IMR-90 (cell line): ENCODE measurements around the gene ERP27. TPM values are rescaled to one million over a fixed set of nuclear protein-coding genes. Genes with fewer than 3 reads are reported as not detected.

Experiments
- ATAC-seq: fragments of 200-7000 bp; cut with Tn5 transposase; 2 replicates; pipeline ENCODE4 v1.9.1; 2020; ENCODE audit warnings: low read depth, mild to moderate bottlenecking, moderate library complexity
- BruUV-seq: library from RNA; stranded (reverse); fragments of 400-500 nt; replicated peaks from 2 replicates; lab custom pipeline; 2021; lab: Mats Ljungman, UMichigan
- CTCF ChIA-PET: fragments of 300-600 bp; formaldehyde crosslinking; extraction: SDS; loops from one replicate; lab custom pipeline; 2021; ENCODE audit warnings: antibody characterized with exemption; lab: Yijun Ruan, JAX
- POLR2A ChIA-PET: fragments of 300-600 bp; sonication (Branson Sonifier 250); formaldehyde crosslinking; loops from one replicate; lab custom pipeline; 2022; ENCODE audit warnings: antibody characterized with exemption; ENCODE audit not compliant: unreplicated experiment; lab: Charles Lee
- DNase-seq: peaks from one replicate; pipeline ENCODE4 v3.0.0; 2013
- H2AFZ ChIP-seq: replicated peaks from 2 replicates; pipeline ENCODE3; 2013; ENCODE audit warnings: low read length, mild to moderate bottlenecking; ENCODE audit not compliant: poor library complexity
- H2AK5ac ChIP-seq: 2 replicates; pipeline ENCODE4 v1.6.1; 2013; ENCODE audit warnings: low read depth, low read length, inconsistent platforms
- H2AK9ac ChIP-seq: replicated peaks from 2 replicates; pipeline ENCODE3; 2013; ENCODE audit warnings: mild to moderate bottlenecking, low read depth, low read length, moderate library complexity; ENCODE audit not compliant: poor library complexity
- H2BK120ac ChIP-seq: 2 replicates; pipeline ENCODE4 v1.6.1; 2013; ENCODE audit warnings: low read depth, low read length, inconsistent platforms
- H2BK15ac ChIP-seq: 3 replicates; pipeline ENCODE4 v1.6.1; 2013; ENCODE audit warnings: low read depth, low read length, inconsistent platforms
- H2BK20ac ChIP-seq: 2 replicates; pipeline ENCODE4 v1.6.1; 2013; ENCODE audit warnings: low read depth, mild to moderate bottlenecking, inconsistent platforms, low read length, moderate library complexity
- H2BK5ac ChIP-seq: 2 replicates; pipeline ENCODE4 v1.6.1; 2013; ENCODE audit warnings: mild to moderate bottlenecking, low read depth, low read length, inconsistent platforms; ENCODE audit not compliant: poor library complexity, severe bottlenecking
- H3K14ac ChIP-seq: replicated peaks from 2 replicates; pipeline ENCODE4 v1.6.1; 2013; ENCODE audit warnings: low read depth, low read length, inconsistent platforms
- H3K18ac ChIP-seq: 2 replicates; pipeline ENCODE4 v1.6.1; 2013; ENCODE audit warnings: low read depth, low read length, control low read depth
- H3K23ac ChIP-seq: 2 replicates; pipeline ENCODE4 v1.6.1; 2013; ENCODE audit warnings: low read depth, low read length, inconsistent platforms
- H3K27ac ChIP-seq: 2 replicates; pipeline ENCODE4 v1.5.1; 2013; ENCODE audit warnings: mild to moderate bottlenecking, control low read depth, low read length; ENCODE audit not compliant: insufficient read depth
- H3K27me3 ChIP-seq: 2 replicates; pipeline ENCODE4 v1.6.1; 2013; ENCODE audit warnings: low read length; ENCODE audit not compliant: control insufficient read depth, insufficient read depth
- H3K36me3 ChIP-seq: 2 replicates; pipeline ENCODE4 v1.6.1; 2013; ENCODE audit warnings: low read length, mixed read lengths; ENCODE audit not compliant: control insufficient read depth, insufficient read depth
- H3K4ac ChIP-seq: 2 replicates; pipeline ENCODE4 v1.6.1; 2013; ENCODE audit warnings: low read depth, low read length, inconsistent platforms
- H3K4me1 ChIP-seq: 2 replicates; pipeline ENCODE4 v1.6.1; 2013; ENCODE audit warnings: low read length, mixed read lengths; ENCODE audit not compliant: control insufficient read depth, insufficient read depth
- H3K4me2 ChIP-seq: 2 replicates; pipeline ENCODE4 v1.6.1; 2013; ENCODE audit warnings: low read depth, mild to moderate bottlenecking, control low read depth, low read length, moderate library complexity
- H3K4me3 ChIP-seq: 2 replicates; pipeline ENCODE4 v1.5.1; 2013; ENCODE audit warnings: low read depth, mild to moderate bottlenecking, control low read depth, low read length, moderate library complexity; ENCODE audit not compliant: insufficient read depth
- H3K56ac ChIP-seq: 2 replicates; pipeline ENCODE4 v1.6.1; 2013; ENCODE audit warnings: low read length, inconsistent platforms; ENCODE audit not compliant: insufficient read depth; ENCODE audit errors: extremely low read depth
- H3K79me1 ChIP-seq, 2 experiments: 2 replicates each; pipeline ENCODE4 v1.6.1; 2013; ENCODE audit warnings: low read length in 2 of 2, inconsistent platforms in 1 of 2, low read depth in 1 of 2
- H3K9ac ChIP-seq: 2 replicates; pipeline ENCODE4 v1.6.1; 2013; ENCODE audit warnings: low read depth, low read length, control low read depth
- H3K9me1 ChIP-seq: 2 replicates; pipeline ENCODE4 v1.6.1; 2013; ENCODE audit warnings: low read length, inconsistent platforms; ENCODE audit not compliant: insufficient read depth
- H3K9me3 ChIP-seq: 2 replicates; pipeline ENCODE4 v1.6.1; 2013; ENCODE audit warnings: low read length; ENCODE audit not compliant: control insufficient read depth, insufficient read depth
- H4K20me1 ChIP-seq: 2 replicates; pipeline ENCODE4 v1.6.1; 2013; ENCODE audit warnings: low read length, inconsistent platforms; ENCODE audit not compliant: insufficient read depth
- H4K5ac ChIP-seq: 2 replicates; pipeline ENCODE4 v1.6.1; 2013; ENCODE audit warnings: mild to moderate bottlenecking, low read depth, low read length, control low read depth
- H4K8ac ChIP-seq, 2 experiments: 2 replicates each; pipeline ENCODE4 v1.6.1; 2013; ENCODE audit warnings: low read depth in 2 of 2, low read length in 2 of 2, control low read depth in 1 of 2, inconsistent platforms in 1 of 2
- H4K91ac ChIP-seq: 2 replicates; pipeline ENCODE4 v1.6.1; 2013; ENCODE audit warnings: low read depth, low read length, inconsistent platforms; ENCODE audit not compliant: insufficient read depth
- BHLHE40 ChIP-seq: fragments of 150-350 bp; IDR thresholded peaks from 2 replicates; pipeline ENCODE4 v1.6.1; 2016; ENCODE audit warnings: mild to moderate bottlenecking, low read depth, low read length
- CEBPB ChIP-seq: IDR thresholded peaks from 2 replicates; pipeline ENCODE4 v1.6.1; 2012; ENCODE audit warnings: low read depth, low read length, improper control_type of control experiment
- CHD1 ChIP-seq: IDR thresholded peaks from 2 replicates; pipeline ENCODE4 v1.6.1; 2012; ENCODE audit warnings: low read depth, low read length, improper control_type of control experiment
- FOS ChIP-seq: fragments of 150-350 bp; IDR thresholded peaks from 2 replicates; pipeline ENCODE4 v1.6.1; 2016; ENCODE audit warnings: low read depth, low read length
- MAZ ChIP-seq: IDR thresholded peaks from 2 replicates; pipeline ENCODE4 v1.6.1; 2012; ENCODE audit warnings: low read depth, mild to moderate bottlenecking, low read length, improper control_type of control experiment, moderate library complexity, borderline replicate concordance
- MXI1 ChIP-seq: IDR thresholded peaks from 2 replicates; pipeline ENCODE4 v1.6.1; 2012; ENCODE audit warnings: low read depth, mild to moderate bottlenecking, low read length, moderate library complexity, borderline replicate concordance
- NFE2L2 ChIP-seq: fragments of 150-350 bp; IDR thresholded peaks from 2 replicates; pipeline ENCODE4 v1.6.1; 2016; ENCODE audit warnings: low read depth, mild to moderate bottlenecking, low read length
- RAD21 ChIP-seq: IDR thresholded peaks from 2 replicates; pipeline ENCODE4 v1.6.1; 2012; ENCODE audit warnings: low read length, improper control_type of control experiment
- RFX5 ChIP-seq: IDR thresholded peaks from 2 replicates; pipeline ENCODE4 v1.8.0; 2012; ENCODE audit warnings: low read depth, mild to moderate bottlenecking, low read length, moderate library complexity
- SMC3 ChIP-seq: fragments of 150-350 bp; IDR thresholded peaks from 2 replicates; pipeline ENCODE4 v1.6.1; 2016; ENCODE audit warnings: low read depth, mild to moderate bottlenecking, antibody characterized with exemption, low read length, moderate library complexity
- WGBS, 2 experiments: methylation state at CpG; one replicate each; pipeline versions ENCODE4 v1.1.5 to v1.1.7; 2013; ENCODE audit warnings: missing lambda C conversion rate in 2 of 2; ENCODE audit not compliant: insufficient read length in 1 of 2; ENCODE audit errors: extremely low coverage in 2 of 2; 5-methylcytosine and 5-hydroxymethylcytosine counted together
- dilution Hi-C: fragments of 300-500 bp; cut with HindIII; formaldehyde crosslinking; loops from one replicate; pipeline ENCODE4 v1.14.3; 2018; ENCODE audit warnings: low sequenced_read_pairs; ENCODE audit not compliant: unreplicated experiment
- in situ Hi-C: fragments of 300-500 bp; cut with MboI; formaldehyde crosslinking; loops from 3 replicates; pipeline ENCODE4 v1.14.3; 2019; ENCODE audit warnings: low sequenced_read_pairs, inconsistent platforms, mixed read lengths
- intact Hi-C: fragments of 100-400 bp; cut with micrococcal nuclease; formaldehyde crosslinking; loops from 2 replicates; pipeline ENCODE4 v1.10.0; 2022
- polyA plus RNA-seq, 3 experiments: library from polyadenylated mRNA; depleted of rRNA; stranded (reverse); fragments of >200 nt; gene quantifications; 2 replicates each; pipeline ENCODE4 v1.2.3, GENCODE V29; 2012; ENCODE audit warnings: low replicate concordance in 1 of 3
- total RNA-seq: library from RNA; depleted of rRNA; stranded (reverse); fragments of >200 nt; gene quantifications from 2 replicates; pipeline ENCODE4 v1.2.3, GENCODE V29; 2012
- TF ChIP-seq, protein P1 (sequence below): fragments of 150-350 bp; IDR thresholded peaks from 2 replicates; pipeline ENCODE4 v1.6.1; 2017; ENCODE audit warnings: mild to moderate bottlenecking, antibody characterized with exemption, low read length, low read depth
- TF ChIP-seq, protein P2 (sequence below): fragments of 150-350 bp; IDR thresholded peaks from 2 replicates; pipeline ENCODE4 v1.6.1; 2016; ENCODE audit warnings: low read depth, mild to moderate bottlenecking, low read length, moderate library complexity, borderline replicate concordance

ERP27 gene
- total and polyA plus RNA-seq, 2 of the 4 experiments (the other 2 are of a cell fraction): not detected

- Histone ChIP-seq H3K4ac (no peak overlapping the region), H3K79me1 (no peaks in the 10 kb centered on the region), H2BK15ac (no peak overlapping the region), H2BK5ac (no peak overlapping the region), H3K9me1 (peaks cover 3% of the 10 kb centered on the region; the same call in 1 of the 2 replicates), H3K9me3 (no peaks in the 10 kb centered on the region), H3K4me2 (no peak overlapping the region), H3K9ac (no peak overlapping the region), H3K36me3 (no peaks in the 10 kb centered on the region), H4K5ac (no peak overlapping the region), H2BK20ac (no peak overlapping the region), H2AK9ac (no peak overlapping the region), H3K4me3 (no peak overlapping the region), H4K8ac (no peak overlapping the region), H4K20me1 (no peaks in the 10 kb centered on the region), H3K23ac (no peak overlapping the region), H2BK120ac (no peak overlapping the region), H3K14ac (no peak overlapping the region), H3K27me3 (no peaks in the 10 kb centered on the region), H2AK5ac (no peak overlapping the region), H3K4me1 (peaks cover 3% of the 10 kb centered on the region; the same call in 1 of the 2 replicates), H3K56ac (no peak overlapping the region), H3K27ac (no peak overlapping the region), H2AFZ (no peak overlapping the region), H3K18ac (no peak overlapping the region), H4K91ac (no peak overlapping the region)
- POLR2A ChIA-PET: no interaction called here
- CTCF ChIA-PET: no interaction called here
- intact Hi-C loops (no loop called here), dilution Hi-C loops (no loop called here), in situ Hi-C loops (no loop called here)
- no peak for DNase-seq
- no peak for TF ChIP-seq FOS
- no peak for TF ChIP-seq RAD21
- no peak for TF ChIP-seq RFX5
- no peak for TF ChIP-seq CHD1
- no peak for TF ChIP-seq NFE2L2
- TF ChIP-seq SMC3: no peak
- TF ChIP-seq, protein P1, sequence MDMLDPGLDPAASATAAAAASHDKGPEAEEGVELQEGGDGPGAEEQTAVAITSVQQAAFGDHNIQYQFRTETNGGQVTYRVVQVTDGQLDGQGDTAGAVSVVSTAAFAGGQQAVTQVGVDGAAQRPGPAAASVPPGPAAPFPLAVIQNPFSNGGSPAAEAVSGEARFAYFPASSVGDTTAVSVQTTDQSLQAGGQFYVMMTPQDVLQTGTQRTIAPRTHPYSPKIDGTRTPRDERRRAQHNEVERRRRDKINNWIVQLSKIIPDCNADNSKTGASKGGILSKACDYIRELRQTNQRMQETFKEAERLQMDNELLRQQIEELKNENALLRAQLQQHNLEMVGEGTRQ: no peak
- TF ChIP-seq BHLHE40: no peak
- TF ChIP-seq, protein P2, sequence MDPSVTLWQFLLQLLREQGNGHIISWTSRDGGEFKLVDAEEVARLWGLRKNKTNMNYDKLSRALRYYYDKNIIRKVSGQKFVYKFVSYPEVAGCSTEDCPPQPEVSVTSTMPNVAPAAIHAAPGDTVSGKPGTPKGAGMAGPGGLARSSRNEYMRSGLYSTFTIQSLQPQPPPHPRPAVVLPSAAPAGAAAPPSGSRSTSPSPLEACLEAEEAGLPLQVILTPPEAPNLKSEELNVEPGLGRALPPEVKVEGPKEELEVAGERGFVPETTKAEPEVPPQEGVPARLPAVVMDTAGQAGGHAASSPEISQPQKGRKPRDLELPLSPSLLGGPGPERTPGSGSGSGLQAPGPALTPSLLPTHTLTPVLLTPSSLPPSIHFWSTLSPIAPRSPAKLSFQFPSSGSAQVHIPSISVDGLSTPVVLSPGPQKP: no peak
- TF ChIP-seq CEBPB: no peak
- TF ChIP-seq MAZ: no peak
- no peak for TF ChIP-seq MXI1
- no TSS peak for BruUV-seq
- no peak for ATAC-seq
- WGBS, 2 experiments: no CpG with 5 or more reads among the region's 3 CpGs
Observed at GRCh38 chr12:14962153-14962539, 23.8 kb upstream of the ERP27 start.
